ENCODE measurements around the gene BID. TPM values are rescaled to one million over a fixed set of nuclear protein-coding genes. Genes with fewer than 3 reads are reported as not detected.
A peak's percentile ranks its signal among the peaks of the same experiment; 100 is the strongest.
"Not testable (repeated sequence)": the region's sequence is repeated elsewhere in the genome, so short reads cannot be mapped to it uniquely, and the experiment has no call there.

BID gene
- total RNA-seq, 1 experiment from 2014 or later = 50.2 TPM

DNA sequence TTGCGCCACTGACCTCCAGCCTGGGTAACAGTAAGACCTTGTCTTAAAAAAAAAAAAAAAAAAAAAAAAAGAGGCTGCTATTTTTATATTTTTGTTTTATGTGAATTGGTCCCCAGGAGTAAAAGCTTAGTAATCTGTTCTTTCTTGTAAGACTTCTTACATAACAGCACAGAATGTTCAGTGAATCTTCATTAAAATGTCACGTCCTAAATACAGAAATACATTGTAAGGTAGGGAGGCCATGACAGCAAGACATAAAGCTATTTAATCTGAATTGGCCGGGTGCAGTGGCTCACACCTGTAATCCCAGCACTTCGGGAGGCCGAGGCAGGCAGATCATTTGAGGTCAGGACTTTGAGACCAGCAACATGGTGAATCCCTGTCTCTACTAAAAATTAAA, 64.2 kb downstream of the BID start:
- no peak for DNase-seq (ENCODE audit: extremely low read depth, low read depth)

DNA sequence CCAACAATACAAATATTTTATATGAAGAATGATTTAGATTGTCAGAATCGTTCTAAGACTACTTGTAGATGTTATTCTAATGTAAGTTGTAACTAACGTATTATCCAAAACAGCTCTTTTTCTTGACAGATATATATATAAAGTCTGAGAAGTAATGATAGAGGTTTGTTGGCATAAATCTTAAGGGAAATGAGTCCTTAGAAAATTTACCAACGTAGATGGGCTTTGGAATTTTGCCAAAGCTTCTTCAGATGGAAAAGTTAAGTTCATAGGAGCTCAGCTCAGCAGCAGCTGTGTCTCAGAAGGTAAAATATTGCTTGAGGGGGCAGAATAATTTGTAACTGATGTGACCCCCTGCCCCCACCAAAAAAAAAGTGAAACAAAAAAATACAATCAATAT, 66.7 kb downstream of the BID start:
- no peak for DNase-seq (ENCODE audit: extremely low read depth, low read depth)

DNA sequence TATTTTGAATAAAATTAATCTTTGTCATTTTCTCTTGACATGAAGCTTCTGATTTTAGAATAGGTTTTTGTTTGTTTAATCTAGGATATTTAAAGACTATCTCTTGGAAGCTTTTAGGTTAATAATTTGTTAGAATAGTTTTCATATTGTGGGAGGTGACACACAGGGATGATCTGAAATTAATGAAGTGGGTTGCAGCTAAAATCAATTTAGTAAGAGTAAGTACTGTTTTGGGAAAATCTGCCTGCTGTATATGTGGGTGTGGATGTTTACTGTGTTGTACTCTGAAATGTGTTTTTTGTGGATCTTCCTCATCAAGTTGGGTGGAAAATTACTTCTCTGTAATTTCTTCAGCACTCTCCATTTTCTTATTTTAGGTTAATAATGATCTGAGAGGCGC, 67.3 kb downstream of the BID start:
- DNase-seq (ENCODE audit: extremely low read depth, low read depth) = no peak

DNA sequence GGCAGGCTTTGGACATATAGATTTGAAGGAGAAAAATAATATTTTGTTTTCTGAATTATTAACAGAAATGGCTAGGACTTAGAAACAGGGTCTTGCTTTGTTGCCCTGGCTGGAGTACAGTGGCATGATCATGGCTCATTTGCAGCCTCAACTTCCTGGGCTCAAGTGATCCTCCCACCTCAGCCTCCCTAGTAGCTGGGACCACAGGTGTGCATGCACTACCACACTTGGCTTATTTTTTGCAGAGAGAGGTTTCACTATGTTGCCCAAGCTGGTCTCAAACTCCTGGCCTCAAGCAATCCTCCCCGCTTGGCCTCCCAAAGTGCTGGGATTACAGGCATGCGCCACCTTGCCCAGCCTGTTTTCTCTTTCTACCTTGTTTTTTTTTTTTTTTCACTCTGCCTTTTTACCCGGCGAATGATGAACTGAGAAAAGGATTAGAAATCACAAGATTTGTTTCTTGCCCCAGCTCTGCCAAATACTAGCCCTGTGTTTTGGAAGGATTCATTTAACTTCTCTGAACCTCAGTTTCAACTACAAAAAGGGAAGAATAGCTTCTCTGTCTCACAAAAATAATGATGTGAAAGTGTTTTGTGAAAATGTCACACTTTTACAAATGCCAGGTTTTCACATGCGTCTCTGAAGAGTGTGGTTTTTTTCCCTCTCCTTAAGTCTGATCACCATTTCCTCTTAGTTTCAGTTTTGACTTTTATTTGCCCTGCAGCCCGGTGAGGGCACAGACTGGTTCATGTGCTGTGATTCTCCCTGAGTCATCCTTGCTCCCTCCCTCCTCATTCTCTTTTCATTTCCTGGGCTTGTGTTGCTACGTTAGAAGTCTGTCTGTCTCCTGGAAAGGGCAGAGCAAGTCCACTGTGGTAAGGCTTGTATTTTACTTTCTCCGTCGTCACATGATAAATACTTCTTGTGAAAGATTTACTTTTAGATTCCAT, 68.0 kb downstream of the BID start:
- DNase-seq (ENCODE audit: extremely low read depth, low read depth) = peak; percentile 79

DNA sequence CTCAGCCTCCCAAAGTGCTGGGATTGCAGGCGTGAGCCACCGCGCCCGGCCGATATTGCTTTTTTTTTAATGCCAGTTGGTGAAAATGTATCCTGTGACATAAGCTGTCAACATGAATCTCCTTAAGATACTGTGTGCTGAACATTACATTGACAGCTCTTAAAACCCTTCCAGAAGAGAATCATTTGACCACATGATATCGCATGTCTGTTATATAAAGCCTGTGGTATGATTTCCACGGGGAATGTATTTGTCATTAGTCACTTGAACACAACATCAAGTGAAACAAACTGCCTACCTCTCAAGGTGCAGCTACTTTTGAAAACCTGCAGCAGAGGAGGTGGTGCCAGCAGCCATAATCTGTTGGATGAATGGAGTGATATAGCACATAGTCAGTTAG, 68.7 kb downstream of the BID start:
- DNase-seq (ENCODE audit: extremely low read depth, low read depth) = no peak

DNA sequence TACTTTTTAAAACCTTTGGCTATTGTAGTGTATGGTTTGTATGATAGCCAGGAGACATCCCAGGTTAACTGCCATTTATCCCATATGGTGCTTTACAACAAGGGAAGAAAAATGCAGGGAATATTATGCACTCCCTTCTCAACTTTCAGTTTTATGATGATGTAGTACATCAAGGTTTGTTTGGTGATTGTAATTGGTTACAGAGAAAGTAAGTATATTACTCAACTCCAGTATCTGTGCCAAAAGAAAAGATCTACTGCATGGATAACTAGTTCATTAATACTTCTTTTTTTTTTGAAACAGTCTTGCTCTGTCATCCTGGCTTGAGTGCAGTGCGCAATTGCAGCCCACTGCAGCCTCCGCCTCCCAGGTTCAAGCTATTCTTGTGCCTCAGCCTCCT, 70.5 kb downstream of the BID start:
- DNase-seq (ENCODE audit: extremely low read depth, low read depth) = no peak

DNA sequence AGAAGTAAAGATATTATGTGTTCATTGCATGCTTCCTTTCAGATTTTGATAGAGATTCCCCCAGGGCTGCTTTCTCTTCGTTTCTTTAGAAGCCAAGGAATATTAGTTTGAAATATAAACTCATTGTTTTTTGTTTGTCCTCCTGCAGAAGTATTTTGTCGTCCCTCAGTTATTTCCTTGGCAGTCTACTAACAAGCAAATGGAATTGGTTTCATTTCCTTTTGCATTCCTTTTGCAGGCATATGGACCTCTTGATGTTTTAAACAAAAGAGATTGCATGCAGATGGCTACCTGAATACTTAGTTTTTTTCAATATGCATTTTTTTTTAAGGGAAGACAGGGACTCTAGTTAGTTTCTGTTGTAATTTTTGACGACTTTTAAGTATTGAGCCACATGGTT, 73.5 kb downstream of the BID start:
- DNase-seq (ENCODE audit: extremely low read depth, low read depth) = no peak

DNA sequence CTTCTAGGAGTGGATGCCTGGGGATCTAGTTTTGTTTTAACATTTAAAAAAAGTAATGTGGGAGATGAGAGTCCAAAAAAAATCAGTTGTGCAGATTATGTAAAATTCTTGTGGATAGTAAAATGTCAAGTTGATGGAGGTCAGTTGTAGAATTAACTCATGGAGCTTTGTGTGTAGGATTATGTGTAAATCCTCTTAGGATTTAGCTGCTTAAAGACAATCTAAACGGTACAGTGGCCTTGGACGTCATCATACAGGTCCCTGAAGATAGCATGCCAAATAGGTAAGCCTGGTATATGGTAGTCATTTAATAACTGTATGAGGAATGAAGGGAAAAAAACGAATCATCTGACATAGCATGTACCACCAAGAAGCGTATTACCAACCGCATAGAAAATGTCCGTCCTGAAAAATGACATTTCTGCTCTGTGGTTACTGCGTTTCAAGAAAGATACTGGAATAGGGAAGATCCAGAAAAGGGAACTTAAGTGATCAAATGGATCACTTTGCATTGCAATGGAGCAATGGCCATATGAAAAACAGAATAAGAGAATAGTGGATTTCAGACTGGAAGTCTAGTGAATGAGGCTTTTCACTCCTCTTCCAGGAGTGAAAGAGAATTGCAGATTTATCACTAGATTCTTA, 74.5 kb downstream of the BID start:
- no peak for DNase-seq (ENCODE audit: extremely low read depth, low read depth)

GRCh38 chr22:17698948-17699347, 75.3 kb downstream of the BID start:
- DNase-seq (ENCODE audit: extremely low read depth, low read depth) = no peak

DNA sequence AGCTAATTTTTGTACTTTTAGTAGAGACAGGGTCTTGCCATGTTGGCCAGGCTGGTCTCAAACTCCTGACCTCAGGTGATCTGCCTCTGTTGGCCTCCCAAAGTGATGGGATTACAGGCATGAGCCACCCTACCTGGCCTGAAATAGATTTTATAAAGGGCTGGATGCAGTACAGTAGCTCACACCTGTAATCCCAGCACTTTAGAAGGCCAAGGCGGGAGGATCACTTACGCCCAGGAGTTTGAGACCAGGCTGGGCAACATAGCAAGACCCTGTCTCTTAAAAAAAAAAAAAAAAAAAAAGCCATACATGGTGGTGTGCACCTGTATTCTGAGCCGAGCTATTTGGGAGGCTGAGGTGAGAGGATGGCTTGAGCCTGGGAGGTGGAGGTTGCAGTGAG, 76.0 kb downstream of the BID start:
- DNase-seq (ENCODE audit: extremely low read depth, low read depth) = not testable (repeated sequence)

DNA sequence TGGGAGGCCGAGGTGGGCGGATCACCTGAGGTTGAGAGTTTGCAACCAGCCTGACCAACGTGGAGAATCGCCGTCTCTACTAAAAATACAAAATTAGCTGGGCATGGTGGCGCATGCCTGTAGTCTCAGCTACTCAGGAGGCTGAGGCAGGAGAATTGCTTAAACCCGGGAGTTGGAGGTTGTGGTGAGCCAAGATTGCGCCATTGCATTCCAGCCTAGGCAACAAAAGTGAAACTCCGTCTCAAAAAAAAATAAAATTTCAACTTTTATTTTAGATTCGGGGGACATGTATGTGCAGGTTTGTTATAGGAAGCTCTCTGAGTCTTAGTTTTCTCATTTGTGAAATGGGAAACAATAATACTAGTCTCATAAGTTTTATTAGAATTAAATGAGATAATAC, 77.1 kb downstream of the BID start:
- DNase-seq (ENCODE audit: extremely low read depth, low read depth) = not testable (repeated sequence)

DNA sequence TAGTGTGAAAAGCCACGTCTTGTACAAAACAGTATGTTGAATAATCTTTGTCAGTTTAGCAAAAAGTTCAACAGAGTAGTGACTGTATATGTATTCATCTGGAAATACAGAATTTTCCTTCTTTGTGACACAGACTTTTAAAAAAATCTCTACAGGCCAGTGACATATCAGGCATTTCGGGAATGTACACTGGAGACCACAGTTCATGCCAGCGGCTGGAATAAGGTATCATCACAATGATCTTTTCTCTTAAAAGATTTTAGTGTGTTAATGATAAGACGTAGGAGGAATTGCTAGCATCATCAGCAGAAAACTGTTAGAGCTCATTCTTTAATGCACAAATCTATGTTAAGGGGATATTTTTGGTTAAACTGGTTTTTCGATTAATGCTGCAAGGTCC, 78.3 kb downstream of the BID start:
- DNase-seq (ENCODE audit: extremely low read depth, low read depth) = no peak

GRCh38 chr22:17694752-17695151, 79.5 kb downstream of the BID start:
- no peak for DNase-seq (ENCODE audit: extremely low read depth, low read depth)

DNA sequence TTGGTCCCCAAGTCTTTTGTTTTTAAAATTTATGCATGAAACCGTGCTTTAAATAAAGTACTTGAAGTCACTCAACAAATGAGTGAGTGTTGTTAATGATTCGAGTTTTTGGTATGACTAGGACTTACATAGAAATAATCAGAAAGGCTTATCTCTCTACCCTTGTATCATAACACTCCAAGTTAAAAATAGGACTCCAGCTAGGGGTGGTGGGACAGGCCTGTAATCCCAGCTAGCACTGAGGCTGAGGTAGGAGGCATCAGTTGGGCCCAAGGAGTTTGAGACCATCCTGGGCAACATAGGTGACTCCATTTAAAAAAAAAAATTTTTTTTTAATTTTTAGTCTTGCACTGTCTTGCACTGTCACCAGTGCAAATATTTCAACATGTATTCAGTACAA, 80.1 kb downstream of the BID start:
- no peak for DNase-seq (ENCODE audit: extremely low read depth, low read depth)

- no peak for DNase-seq (ENCODE audit: extremely low read depth, low read depth)
Measured at GRCh38 chr22:17692841-17693240, 81.4 kb downstream of the BID start.

DNA sequence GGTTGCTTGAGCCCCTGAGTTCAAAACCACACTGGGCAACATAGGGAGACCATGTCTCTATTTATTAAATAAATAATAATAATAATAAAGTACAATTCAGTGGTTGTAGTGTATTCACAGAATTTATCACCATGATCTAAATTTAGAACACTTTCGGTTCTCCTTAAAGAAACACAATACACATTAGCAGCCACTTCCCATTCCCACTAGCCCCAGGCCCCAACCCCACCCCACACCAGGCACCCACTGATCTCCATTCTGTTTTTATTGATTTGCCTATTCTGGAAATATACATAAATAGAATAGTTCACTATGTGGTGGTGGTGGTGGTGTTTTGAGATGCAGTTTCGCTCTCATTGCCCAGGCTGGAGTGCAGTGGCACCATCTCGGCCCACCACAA, 90.0 kb downstream of the BID start:
- no peak for DNase-seq (ENCODE audit: extremely low read depth, low read depth)

Small RNAs within 50 kb of the gene (small RNA-seq; reads per million reads assigned to genes)
- 0 reads per million in 2 experiments for gene MIR3198-1

Other genes starting within 250 kb of the BID start
- 0.97 and 1.2 TPM in 2 replicates for gene SLC25A18, start 211.0 kb downstream of the BID start, total RNA-seq (2014; rRNA removed; shearing (Covaris generic))
- 110 and 112 TPM in 2 replicates for gene ATP6V1E1, start 145.7 kb downstream of the BID start, total RNA-seq (2014; rRNA removed; shearing (Covaris generic))
- gene BCL2L13, start 135.7 kb downstream of the BID start, total RNA-seq (2014; rRNA removed; shearing (Covaris generic)) = 58.6 and 65.4 TPM in 2 replicates

All from NCI-H460 (cell line).